Osteocyte (in vitro differentiated cells): ENCODE results near the gene CDK6. TPM values are rescaled to one million over a fixed set of nuclear protein-coding genes. Genes with fewer than 3 reads are reported as not detected.

Experiments
- DNase-seq: peaks from one replicate; pipeline ENCODE4 v3.0.0; 2021; ENCODE audit warnings: mixed read lengths; ENCODE audit not compliant: unreplicated experiment; ENCODE audit errors: extremely low spot score
- H3K27ac Mint-ChIP-seq: one replicate; pipeline ENCODE4 v1.8.0; 2021; ENCODE audit warnings: mild to moderate bottlenecking, mixed read lengths; ENCODE audit not compliant: unreplicated experiment
- H3K27me3 Mint-ChIP-seq: one replicate; pipeline ENCODE4 v1.8.0; 2021; ENCODE audit warnings: mixed read lengths; ENCODE audit not compliant: unreplicated experiment
- H3K36me3 Mint-ChIP-seq: one replicate; pipeline ENCODE4 v1.8.0; 2021; ENCODE audit warnings: mixed read lengths; ENCODE audit not compliant: unreplicated experiment
- H3K4me1 Mint-ChIP-seq: one replicate; pipeline ENCODE4 v1.8.0; 2021; ENCODE audit warnings: mixed read lengths; ENCODE audit not compliant: unreplicated experiment
- H3K4me3 Mint-ChIP-seq: one replicate; pipeline ENCODE4 v1.8.0; 2021; ENCODE audit warnings: mild to moderate bottlenecking, moderate library complexity, mixed read lengths; ENCODE audit not compliant: unreplicated experiment
- H3K9me3 Mint-ChIP-seq: one replicate; pipeline ENCODE4 v1.8.0; 2021; ENCODE audit warnings: mixed read lengths; ENCODE audit not compliant: unreplicated experiment
- CTCF ChIP-seq: fragments of 200-600 bp; sonication (generic); IDR thresholded peaks from 2 replicates; pipeline ENCODE4 v1.5.0; 2021; ENCODE audit warnings: antibody characterized with exemption, mild to moderate bottlenecking, moderate library complexity
- total RNA-seq: library from RNA; stranded (reverse); gene quantifications from 2 replicates; pipeline ENCODE4 v1.2.1, GENCODE V29; 2021

CDK6 gene
- total RNA-seq, 1 donor from 2014 or later: 53.6 TPM

GRCh38 chr7:92824450-92824849 is 11.9 kb downstream of the CDK6 start:
- H3K4me1 Mint-ChIP-seq: peaks cover 66% of the 10 kb centered on the region
- peaks cover 12% of the 10 kb centered on the region for H3K36me3 Mint-ChIP-seq
- no peak overlapping the region for H3K4me3 Mint-ChIP-seq
- TF ChIP-seq CTCF: no peak
- H3K9me3 Mint-ChIP-seq: peaks cover 5% of the 10 kb centered on the region
- peak overlapping the region; percentile 55 for H3K27ac Mint-ChIP-seq
- DNase-seq: no peak
- H3K27me3 Mint-ChIP-seq: no peaks in the 10 kb centered on the region

GRCh38 chr7:92823042-92823441 is 13.3 kb downstream of the CDK6 start:
- peaks cover 66% of the 10 kb centered on the region for H3K4me1 Mint-ChIP-seq
- no peak for DNase-seq
- H3K9me3 Mint-ChIP-seq: peaks cover 5% of the 10 kb centered on the region
- TF ChIP-seq CTCF: no peak
- H3K27ac Mint-ChIP-seq: no peak overlapping the region
- peaks cover 16% of the 10 kb centered on the region for H3K36me3 Mint-ChIP-seq
- no peak overlapping the region for H3K4me3 Mint-ChIP-seq
- no peaks in the 10 kb centered on the region for H3K27me3 Mint-ChIP-seq

GRCh38 chr7:92820191-92820590 is 16.2 kb downstream of the CDK6 start:
- Mint-ChIP-seq H3K9me3 (peaks cover 9% of the 10 kb centered on the region), H3K4me1 (peaks cover 62% of the 10 kb centered on the region), H3K36me3 (peaks cover 21% of the 10 kb centered on the region), H3K4me3 (no peak overlapping the region), H3K27ac (peak overlapping the region; percentile 27), H3K27me3 (no peaks in the 10 kb centered on the region)
- no peak for TF ChIP-seq CTCF
- DNase-seq: no peak

GRCh38 chr7:92817398-92817797 is 19.0 kb downstream of the CDK6 start:
- peaks cover 9% of the 10 kb centered on the region for H3K9me3 Mint-ChIP-seq
- no peak overlapping the region for H3K4me3 Mint-ChIP-seq
- peak overlapping the region; percentile 61 for H3K27ac Mint-ChIP-seq
- peaks cover 19% of the 10 kb centered on the region for H3K36me3 Mint-ChIP-seq
- peaks cover 55% of the 10 kb centered on the region for H3K4me1 Mint-ChIP-seq
- H3K27me3 Mint-ChIP-seq: no peaks in the 10 kb centered on the region
- DNase-seq: no peak
- TF ChIP-seq CTCF: no peak

GRCh38 chr7:92815412-92815811 is 21.0 kb downstream of the CDK6 start:
- Mint-ChIP-seq H3K27me3 (no peaks in the 10 kb centered on the region), H3K27ac (no peak overlapping the region), H3K4me1 (peaks cover 61% of the 10 kb centered on the region), H3K9me3 (peaks cover 9% of the 10 kb centered on the region), H3K4me3 (no peak overlapping the region), H3K36me3 (peaks cover 19% of the 10 kb centered on the region)
- no peak for TF ChIP-seq CTCF
- no peak for DNase-seq
